Neural crest cell (in vitro differentiated cells): ENCODE measurements around the gene ELMO1. TPM values are rescaled to one million over a fixed set of nuclear protein-coding genes. Genes with fewer than 3 reads are reported as not detected.
A peak's percentile ranks its signal among the peaks of the same experiment; 100 is the strongest.

ENCODE experiments used
- DNase-seq: peaks from one replicate; pipeline ENCODE4 v3.0.0; 2021; ENCODE audit warnings: low read depth, mixed read lengths, low spot score
- H3K27ac Mint-ChIP-seq: one replicate; pipeline ENCODE4 v1.8.0; 2021; ENCODE audit warnings: mild to moderate bottlenecking, mixed read lengths; ENCODE audit not compliant: unreplicated experiment
- H3K27me3 Mint-ChIP-seq: 2 replicates; pipeline ENCODE4 v1.8.0; 2021; ENCODE audit warnings: low read depth, mild to moderate bottlenecking, mixed read lengths
- H3K36me3 Mint-ChIP-seq: 2 replicates; pipeline ENCODE4 v1.8.0; 2021; ENCODE audit warnings: low read depth, mild to moderate bottlenecking, mixed read lengths
- H3K4me1 Mint-ChIP-seq: 2 replicates; pipeline ENCODE4 v1.8.0; 2021; ENCODE audit warnings: mixed read lengths
- H3K4me3 Mint-ChIP-seq: one replicate; pipeline ENCODE4 v1.8.0; 2021; ENCODE audit warnings: mild to moderate bottlenecking, mixed read lengths
- H3K9me3 Mint-ChIP-seq: 2 replicates; pipeline ENCODE4 v1.8.0; 2021; ENCODE audit warnings: mixed read lengths
- CTCF ChIP-seq: fragments of 200-600 bp; sonication (generic); conservative IDR thresholded peaks from 2 replicates; pipeline ENCODE4 v1.5.0; 2021; ENCODE audit warnings: antibody characterized with exemption, mild to moderate bottlenecking
- total RNA-seq: library from RNA; stranded (reverse); gene quantifications from 2 replicates; pipeline ENCODE4 v1.2.1, GENCODE V29; 2021

The ELMO1 gene
- total RNA-seq, 1 donor from 2014 or later: 7.4 TPM

GRCh38 chr7:37216156-37216852 is 232.4 kb downstream of the ELMO1 start:
- H3K27ac Mint-ChIP-seq: no peak overlapping the region
- H3K9me3 Mint-ChIP-seq: no peaks in the 10 kb centered on the region
- DNase-seq: no peak
- peaks cover 27% of the 10 kb centered on the region for H3K4me1 Mint-ChIP-seq
- no peaks in the 10 kb centered on the region for H3K27me3 Mint-ChIP-seq
- no peaks in the 10 kb centered on the region for H3K36me3 Mint-ChIP-seq
- no peak overlapping the region for H3K4me3 Mint-ChIP-seq
- TF ChIP-seq CTCF: no peak

GRCh38 chr7:37215290-37215923 is 233.3 kb downstream of the ELMO1 start:
- no peak overlapping the region for H3K27ac Mint-ChIP-seq
- H3K9me3 Mint-ChIP-seq: no peaks in the 10 kb centered on the region
- H3K36me3 Mint-ChIP-seq: no peaks in the 10 kb centered on the region
- no peak for DNase-seq
- H3K4me3 Mint-ChIP-seq: no peak overlapping the region
- H3K27me3 Mint-ChIP-seq: no peaks in the 10 kb centered on the region
- H3K4me1 Mint-ChIP-seq: peaks cover 27% of the 10 kb centered on the region
- TF ChIP-seq CTCF: no peak

GRCh38 chr7:37212556-37212955 is 236.1 kb downstream of the ELMO1 start:
- no peak for DNase-seq
- TF ChIP-seq CTCF: no peak

GRCh38 chr7:37212051-37212450 is 236.6 kb downstream of the ELMO1 start:
- Mint-ChIP-seq H3K36me3 (no peaks in the 10 kb centered on the region), H3K27me3 (no peaks in the 10 kb centered on the region)
- TF ChIP-seq CTCF: no peak

More at GRCh38 chr7:37212556-37212955, 236.1 kb downstream of the ELMO1 start:
- Mint-ChIP-seq H3K27ac (no peak overlapping the region), H3K9me3 (no peaks in the 10 kb centered on the region), H3K36me3 (no peaks in the 10 kb centered on the region), H3K4me1 (peaks cover 27% of the 10 kb centered on the region), H3K4me3 (no peak overlapping the region), H3K27me3 (no peaks in the 10 kb centered on the region)

DNA sequence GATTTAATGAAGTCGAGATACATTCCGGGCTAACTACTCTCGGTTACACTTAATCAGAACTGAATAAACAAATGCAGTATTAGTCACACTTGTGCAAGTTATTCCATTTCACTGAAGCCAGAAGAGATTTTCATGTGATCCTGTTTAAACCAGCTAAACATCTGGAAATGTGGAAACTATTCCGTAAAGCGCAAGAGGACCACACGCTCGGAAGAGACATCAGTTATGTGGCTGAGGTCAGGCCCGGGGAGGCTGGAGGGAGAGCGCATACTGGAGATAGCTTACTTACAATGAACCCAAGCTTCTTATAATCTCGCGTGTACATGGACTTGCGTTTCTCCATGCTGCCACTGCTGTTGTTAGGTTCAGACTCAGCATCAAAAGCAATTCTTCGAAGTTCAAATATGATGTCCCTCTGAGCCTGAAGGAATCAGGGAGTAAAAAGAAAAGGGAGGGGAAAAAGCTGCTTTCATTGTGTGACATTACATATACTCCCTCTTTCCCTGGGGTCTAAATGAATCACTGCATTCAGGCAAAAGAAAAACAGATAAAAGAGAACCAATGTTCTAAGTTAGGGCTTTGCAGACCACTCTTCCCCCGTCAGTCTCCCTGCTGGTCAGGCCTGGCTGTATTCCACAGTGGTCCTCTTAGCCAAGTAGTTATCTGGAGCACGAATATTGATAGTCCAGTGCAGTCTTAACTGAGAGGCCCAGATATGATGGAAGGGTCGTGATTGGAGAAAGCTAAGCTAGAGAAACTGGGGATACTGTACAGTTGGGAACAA is 237.4 kb downstream of the ELMO1 start:
- no peaks in the 10 kb centered on the region for H3K27me3 Mint-ChIP-seq
- no peak for DNase-seq
- peak overlapping the region; percentile 51 for H3K27ac Mint-ChIP-seq
- no peak for TF ChIP-seq CTCF
- peaks cover 26% of the 10 kb centered on the region for H3K4me1 Mint-ChIP-seq
- H3K36me3 Mint-ChIP-seq: no peaks in the 10 kb centered on the region
- no peaks in the 10 kb centered on the region for H3K9me3 Mint-ChIP-seq
- no peak overlapping the region for H3K4me3 Mint-ChIP-seq

More at GRCh38 chr7:37212051-37212450, 236.6 kb downstream of the ELMO1 start:
- H3K4me1 Mint-ChIP-seq: peaks cover 27% of the 10 kb centered on the region
- H3K27ac Mint-ChIP-seq: no peak overlapping the region
- H3K9me3 Mint-ChIP-seq: no peaks in the 10 kb centered on the region
- H3K4me3 Mint-ChIP-seq: no peak overlapping the region
- no peak for DNase-seq
